SJCRH30 (cell line): ENCODE results near the gene WNT5B. TPM values are rescaled to one million over a fixed set of nuclear protein-coding genes. Genes with fewer than 3 reads are reported as not detected.

Experiments used
- DNase-seq, 2 experiments: peaks; one replicate each; pipeline ENCODE4 v3.0.0-alpha.2; 2015 to 2020
- H3K27ac ChIP-seq: fragments of 250-450 bp; sonication (Bioruptor Pico); 2 replicates; pipeline ENCODE4 v1.5.1; 2020; ENCODE audit warnings: mild to moderate bottlenecking, moderate library complexity
- H3K27me3 ChIP-seq: fragments of 250-450 bp; sonication (Bioruptor Pico); 2 replicates; pipeline ENCODE4 v1.5.1; 2020; ENCODE audit warnings: mild to moderate bottlenecking, moderate library complexity
- H3K36me3 ChIP-seq: fragments of 250-450 bp; sonication (Bioruptor Pico); 2 replicates; pipeline ENCODE4 v1.5.1; 2020; ENCODE audit warnings: mild to moderate bottlenecking, moderate library complexity
- H3K4me1 ChIP-seq: fragments of 250-450 bp; sonication (Bioruptor Pico); 2 replicates; pipeline ENCODE4 v1.5.1; 2020; ENCODE audit warnings: mild to moderate bottlenecking, moderate library complexity
- H3K4me3 ChIP-seq: fragments of 250-450 bp; sonication (Bioruptor Pico); 2 replicates; pipeline ENCODE4 v1.5.1; 2020; ENCODE audit warnings: mild to moderate bottlenecking, moderate library complexity
- H3K9me3 ChIP-seq: fragments of 250-450 bp; sonication (Bioruptor Pico); replicated peaks from 2 replicates; pipeline ENCODE4 v1.5.1; 2020; ENCODE audit warnings: mild to moderate bottlenecking, moderate library complexity
- total RNA-seq: library from RNA; depleted of rRNA; stranded (reverse); fragments of >200 nt; shearing (Covaris generic); gene quantifications from 2 replicates; pipeline ENCODE4 v1.2.3, GENCODE V29; 2014

WNT5B gene
- total RNA-seq, 1 experiment from 2014 or later: 50.2 TPM

GRCh38 chr12:1645819-1646218, 16.8 kb downstream of the WNT5B start:
- Histone ChIP-seq H3K36me3 (peaks cover 35% of the 10 kb centered on the region), H3K4me1 (no peaks in the 10 kb centered on the region), H3K4me3 (no peak overlapping the region), H3K27me3 (no peaks in the 10 kb centered on the region), H3K27ac (no peak overlapping the region), H3K9me3 (no peaks in the 10 kb centered on the region)
- DNase-seq: no peak

DNA sequence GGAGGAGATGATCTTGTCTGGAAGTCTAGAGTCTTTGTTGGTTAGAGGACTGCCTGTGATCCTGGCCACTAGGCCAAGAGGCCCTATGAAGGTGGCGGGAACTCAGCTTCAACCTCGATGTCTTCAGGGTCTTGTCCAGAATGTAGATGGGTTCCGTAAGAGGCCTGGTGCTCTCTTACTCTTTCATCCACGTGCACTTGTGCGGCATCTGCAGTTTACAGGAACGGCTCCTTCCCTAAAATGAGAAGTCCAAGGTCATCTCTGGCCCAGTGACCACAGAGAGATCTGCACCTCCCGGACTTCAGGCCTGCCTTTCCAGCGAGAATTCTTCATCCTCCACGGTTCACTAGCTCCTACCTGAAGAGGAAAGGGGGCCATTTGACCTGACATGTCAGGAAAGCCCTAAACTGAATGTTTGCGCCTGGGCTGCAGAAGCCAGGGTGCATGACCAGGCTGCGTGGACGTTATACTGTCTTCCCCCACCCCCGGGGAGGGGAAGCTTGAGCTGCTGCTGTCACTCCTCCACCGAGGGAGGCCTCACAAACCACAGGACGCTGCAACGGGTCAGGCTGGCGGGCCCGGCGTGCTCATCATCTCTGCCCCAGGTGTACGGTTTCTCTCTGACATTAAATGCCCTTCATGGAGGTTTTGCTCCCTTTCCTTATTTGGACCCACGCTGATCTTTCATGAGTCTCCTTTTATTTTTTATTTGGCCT, 17.7 kb downstream of the WNT5B start:
- Histone ChIP-seq H3K36me3 (peaks cover 32% of the 10 kb centered on the region), H3K4me1 (no peaks in the 10 kb centered on the region), H3K27ac (no peak overlapping the region), H3K9me3 (no peaks in the 10 kb centered on the region), H3K27me3 (no peaks in the 10 kb centered on the region), H3K4me3 (no peak overlapping the region)
- no peak for DNase-seq

- Histone ChIP-seq H3K4me3 (no peak overlapping the region), H3K4me1 (no peaks in the 10 kb centered on the region), H3K36me3 (peaks cover 32% of the 10 kb centered on the region), H3K27ac (no peak overlapping the region), H3K27me3 (no peaks in the 10 kb centered on the region), H3K9me3 (no peaks in the 10 kb centered on the region)
- DNase-seq: no peak
These were observed 18.2 kb downstream of the WNT5B start for GRCh38 chr12:1647285-1647669.

GRCh38 chr12:1650260-1650977, 21.4 kb downstream of the WNT5B start:
- H3K9me3 ChIP-seq: no peaks in the 10 kb centered on the region
- H3K27ac ChIP-seq: no peak overlapping the region
- no peak overlapping the region for H3K4me3 ChIP-seq
- no peaks in the 10 kb centered on the region for H3K4me1 ChIP-seq
- no peaks in the 10 kb centered on the region for H3K27me3 ChIP-seq
- no peak for DNase-seq
- peaks cover 24% of the 10 kb centered on the region for H3K36me3 ChIP-seq

- Histone ChIP-seq H3K9me3 (no peaks in the 10 kb centered on the region), H3K4me3 (no peak overlapping the region), H3K27me3 (no peaks in the 10 kb centered on the region), H3K4me1 (no peaks in the 10 kb centered on the region), H3K27ac (no peak overlapping the region), H3K36me3 (peaks cover 21% of the 10 kb centered on the region)
- DNase-seq: no peak
These were observed 21.9 kb downstream of the WNT5B start for GRCh38 chr12:1650978-1651361.

- Histone ChIP-seq H3K27me3 (no peaks in the 10 kb centered on the region), H3K27ac (no peak overlapping the region), H3K4me1 (peaks cover 4% of the 10 kb centered on the region), H3K9me3 (no peaks in the 10 kb centered on the region), H3K4me3 (no peak overlapping the region), H3K36me3 (peaks cover 13% of the 10 kb centered on the region)
- no peak for DNase-seq
These were observed 22.9 kb downstream of the WNT5B start for GRCh38 chr12:1651946-1652345.

GRCh38 chr12:1655225-1655788, 26.3 kb downstream of the WNT5B start:
- DNase-seq: no peak
- H3K9me3 ChIP-seq: no peaks in the 10 kb centered on the region

DNA sequence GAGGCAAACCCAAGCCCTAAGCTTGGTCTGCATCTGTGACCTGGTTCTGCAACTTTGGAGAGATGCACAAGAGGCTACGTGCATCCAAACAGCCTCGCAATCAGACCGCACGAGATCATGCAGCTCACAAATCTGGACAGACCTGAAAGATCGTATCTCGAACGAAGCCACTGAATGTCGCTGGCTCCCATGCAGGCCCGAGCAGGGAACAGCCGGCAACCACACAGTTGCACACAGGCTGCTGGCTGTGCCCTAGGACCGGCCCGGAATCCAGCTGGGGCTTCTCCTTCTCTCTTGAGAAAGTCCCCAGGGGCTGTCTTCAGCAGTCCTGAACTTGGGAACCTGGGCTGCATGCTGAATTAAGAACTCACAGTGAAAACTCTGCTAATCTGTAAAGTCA, 27.9 kb downstream of the WNT5B start:
- no peaks in the 10 kb centered on the region for H3K9me3 ChIP-seq
- H3K4me3 ChIP-seq: no peak overlapping the region
- DNase-seq: peak; percentile 64 to 74
- no peaks in the 10 kb centered on the region for H3K27me3 ChIP-seq
- H3K27ac ChIP-seq: no peak overlapping the region
- no peaks in the 10 kb centered on the region for H3K36me3 ChIP-seq
- peaks cover 24% of the 10 kb centered on the region for H3K4me1 ChIP-seq

More at GRCh38 chr12:1655225-1655788, 26.3 kb downstream of the WNT5B start:
- Histone ChIP-seq H3K36me3 (no peaks in the 10 kb centered on the region), H3K27me3 (no peaks in the 10 kb centered on the region), H3K4me1 (peaks cover 21% of the 10 kb centered on the region), H3K4me3 (no peak overlapping the region), H3K27ac (no peak overlapping the region)

GRCh38 chr12:1657688-1658087, 28.7 kb downstream of the WNT5B start:
- Histone ChIP-seq H3K36me3 (no peaks in the 10 kb centered on the region), H3K27ac (no peak overlapping the region), H3K9me3 (no peaks in the 10 kb centered on the region), H3K4me1 (peaks cover 24% of the 10 kb centered on the region), H3K4me3 (no peak overlapping the region), H3K27me3 (no peaks in the 10 kb centered on the region)
- DNase-seq: peak; percentile 74 to 87

GRCh38 chr12:1660304-1661187, 31.5 kb downstream of the WNT5B start:
- DNase-seq: no peak
- no peaks in the 10 kb centered on the region for H3K27me3 ChIP-seq
- no peak overlapping the region for H3K4me3 ChIP-seq
- no peaks in the 10 kb centered on the region for H3K36me3 ChIP-seq
- peaks cover 28% of the 10 kb centered on the region for H3K4me1 ChIP-seq
- H3K27ac ChIP-seq: no peak overlapping the region
- H3K9me3 ChIP-seq: no peaks in the 10 kb centered on the region

DNA sequence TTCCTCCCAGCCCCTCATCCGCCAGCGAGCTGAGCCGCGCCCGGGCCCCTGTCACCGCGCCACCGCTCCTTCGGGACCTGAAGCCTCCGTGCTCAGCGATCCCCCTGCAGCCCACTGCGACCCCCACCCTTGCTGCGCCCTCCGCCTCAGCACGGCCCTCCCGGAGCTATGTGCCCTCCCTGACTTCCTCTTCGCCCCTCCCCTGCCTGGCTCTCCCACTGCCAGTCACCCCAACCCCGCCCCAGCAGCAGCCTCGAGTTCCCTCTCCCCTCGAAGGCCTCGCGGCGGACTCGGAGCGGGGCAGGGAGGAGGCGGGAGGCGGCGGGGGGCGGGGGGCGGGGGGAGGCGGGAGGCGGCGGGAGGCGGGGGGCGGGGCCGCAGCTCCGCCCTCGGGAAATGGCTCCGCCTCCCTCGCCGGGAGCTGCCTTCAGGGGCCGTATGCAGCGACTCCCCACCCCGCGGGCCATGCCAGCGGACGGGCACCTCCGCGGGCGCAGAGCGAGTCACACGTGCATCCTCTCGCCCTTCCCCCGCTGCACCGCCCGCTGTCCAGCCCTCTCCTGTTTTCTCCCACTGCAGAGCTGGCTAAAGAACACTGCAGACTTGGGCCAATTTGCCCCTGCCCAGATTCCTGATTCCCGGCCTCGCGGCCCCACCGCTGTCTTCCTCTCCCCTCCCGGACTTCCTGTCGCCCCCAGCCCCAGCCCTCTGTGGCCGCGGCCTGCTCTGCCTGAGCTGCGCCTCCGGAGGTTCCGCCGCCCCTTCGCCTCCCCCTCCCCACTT, 32.7 kb downstream of the WNT5B start:
- no peaks in the 10 kb centered on the region for H3K27me3 ChIP-seq
- H3K27ac ChIP-seq: no peak overlapping the region
- DNase-seq: peak; percentile 94
- peaks cover 27% of the 10 kb centered on the region for H3K4me1 ChIP-seq
- no peaks in the 10 kb centered on the region for H3K36me3 ChIP-seq
- no peaks in the 10 kb centered on the region for H3K9me3 ChIP-seq
- H3K4me3 ChIP-seq: peak overlapping the region; percentile 58

GRCh38 chr12:1662761-1663439, 33.9 kb downstream of the WNT5B start:
- H3K4me1 ChIP-seq: peaks cover 15% of the 10 kb centered on the region
- no peaks in the 10 kb centered on the region for H3K36me3 ChIP-seq
- no peak overlapping the region for H3K27ac ChIP-seq
- no peak for DNase-seq
- no peaks in the 10 kb centered on the region for H3K27me3 ChIP-seq
- no peak overlapping the region for H3K4me3 ChIP-seq
- H3K9me3 ChIP-seq: no peaks in the 10 kb centered on the region

DNA sequence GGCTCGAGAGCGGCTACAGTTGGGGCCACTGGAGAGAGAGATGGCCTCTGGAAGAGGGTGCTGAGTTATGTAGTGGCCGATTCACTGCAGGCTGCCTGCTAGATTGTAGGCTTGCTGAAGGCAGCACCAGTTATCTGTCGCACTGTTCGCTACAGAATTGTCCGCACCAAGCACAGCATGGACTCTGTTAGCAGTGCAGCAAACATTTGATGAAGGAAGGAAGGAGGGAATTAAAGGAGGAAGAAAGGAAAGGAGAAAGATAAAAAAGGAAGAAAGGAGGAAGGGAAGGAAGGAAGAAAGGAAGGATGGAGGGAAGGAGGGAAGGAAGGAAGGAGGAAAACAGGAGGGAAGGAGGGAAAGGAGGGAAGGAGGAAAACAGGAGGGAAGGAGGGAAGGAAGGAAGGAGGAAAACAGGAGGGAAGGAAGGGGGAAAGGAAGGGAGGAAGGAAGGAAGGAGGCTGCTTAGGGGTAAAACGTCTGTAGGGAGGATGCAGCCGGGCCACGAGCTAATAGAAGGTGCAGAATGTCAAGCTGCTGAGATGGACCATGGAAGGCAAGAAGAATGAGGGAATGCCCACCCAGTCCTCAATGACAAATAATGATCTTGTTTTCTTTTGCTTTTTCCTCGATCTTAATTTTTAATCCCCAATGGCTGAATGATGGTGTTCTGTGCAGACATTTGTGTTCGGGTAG, 34.6 kb downstream of the WNT5B start:
- peaks cover 12% of the 10 kb centered on the region for H3K4me1 ChIP-seq
- H3K36me3 ChIP-seq: no peaks in the 10 kb centered on the region
- H3K9me3 ChIP-seq: no peaks in the 10 kb centered on the region
- H3K27me3 ChIP-seq: no peaks in the 10 kb centered on the region
- H3K27ac ChIP-seq: no peak overlapping the region
- no peak for DNase-seq
- no peak overlapping the region for H3K4me3 ChIP-seq
